ENCODE results near the gene MTRFR. TPM values are rescaled to one million over a fixed set of nuclear protein-coding genes. Genes with fewer than 3 reads are reported as not detected.

The MTRFR gene
- polyA plus RNA-seq, 1 of the 3 experiments (the other 2 are of a cell fraction): 6.6 TPM

GRCh38 chr12:123229051-123229450, 4.2 kb upstream of the MTRFR start:
- Histone ChIP-seq H3K4me2 (0 out of 2 replicates have a peak overlapping the region, but pooled peaks have one; percentile 25), H3K4me3 (ENCODE audit: low read depth in 2 of 2, low read length in 1 of 2) (no peak overlapping the region)

GRCh38 chr12:123231931-123232330, 1.3 kb upstream of the MTRFR start:
- peaks cover 92% of the 10 kb centered on the region for H3K79me2 ChIP-seq (ENCODE audit: insufficient read depth)
- ChIA-PET POLR2A (interaction anchor here (0.9 to 2.3 kb wide), 8 partner anchors 9 to 731 kb away, joined by 3 to 47 read pairs (median 4); partner anchors contain the start of genes EIF2B1, GTF2H3 and ZCCHC8), CTCF (interaction anchor here (1.2 to 8.6 kb wide), 5 partner anchors 9 to 371 kb away, joined by 3 to 88 read pairs (median 5); partner anchors contain the start of gene PITPNM2)
- no peak for DNase-seq
- H2AFZ ChIP-seq (ENCODE audit: low read depth): peak overlapping the region; percentile 93
- H3K36me3 ChIP-seq (replicated peaks in 1 of 2; ENCODE audit: control insufficient read depth in 1 of 2, insufficient read depth in 2 of 2, low read length in 1 of 2): peaks cover 0 to 13% of the 10 kb centered on the region in 2 experiments
- H3F3A ChIP-seq (replicated peaks; ENCODE audit: insufficient read depth): no peaks in the 10 kb centered on the region
- peaks cover 4 to 17% of the 10 kb centered on the region in 2 experiments; a peak in 3 of 4 replicates for H3K4me1 ChIP-seq (ENCODE audit: control insufficient read depth in 1 of 2, insufficient read depth in 2 of 2, low read depth in 1 of 2, low read length in 1 of 2)
- peak overlapping the region; percentile 76 to 83; a peak in 3 of 4 replicates for H3K27ac ChIP-seq (ENCODE audit: low read depth in 2 of 2, low read length in 1 of 2)
- no peaks in the 10 kb centered on the region for H3K27me3 ChIP-seq (ENCODE audit: insufficient read depth)
- H3K4me3 ChIP-seq (ENCODE audit: low read depth in 2 of 2, low read length in 1 of 2): peak overlapping the region; percentile 76 to 79
- H3K9me3 ChIP-seq: no peaks in the 10 kb centered on the region
- H3K9ac ChIP-seq: peak overlapping the region; percentile 90
- H3K9me2 ChIP-seq: no peaks in the 10 kb centered on the region
- H3K4me2 ChIP-seq: peak overlapping the region; percentile 81
- TF ChIP-seq POLR2AphosphoS5 (IDR thresholded peaks at IDR 0.05; ENCODE audit: low read depth, low read length) (no peak), CTCF (IDR thresholded peaks at IDR 0.05) (no peak), JUND (IDR thresholded peaks at IDR 0.05) (no peak)
- WGBS (ENCODE audit: low lambda C conversion rate): 22% methylated on average over 5 of the region's 5 CpGs
- no peaks in the 10 kb centered on the region for H4K20me1 ChIP-seq (ENCODE audit: insufficient read depth)

More at GRCh38 chr12:123229051-123229450, 4.2 kb upstream of the MTRFR start:
- no peak overlapping the region for H3K27ac ChIP-seq (ENCODE audit: low read depth in 2 of 2, low read length in 1 of 2)
- DNase-seq: no peak
- no peak overlapping the region for H3K9ac ChIP-seq
- no peaks in the 10 kb centered on the region for H4K20me1 ChIP-seq (ENCODE audit: insufficient read depth)
- CTCF ChIA-PET: interaction anchor here (0.8 to 2.6 kb wide), 2 partner anchors 9 to 39 kb away, joined by 3 to 20 read pairs; no protein-coding TSS in a partner anchor
- no peaks in the 10 kb centered on the region for H3F3A ChIP-seq (replicated peaks; ENCODE audit: insufficient read depth)
- TF ChIP-seq EZH2phosphoT487 (IDR thresholded peaks at IDR 0.05; ENCODE audit: borderline replicate concordance, low read depth) (no peak), FOSL2 (IDR thresholded peaks at IDR 0.05; ENCODE audit: borderline replicate concordance, low read depth) (no peak), SIN3A (IDR thresholded peaks at IDR 0.05; ENCODE audit: borderline replicate concordance, low read depth, low read length) (no peak), JUND (IDR thresholded peaks at IDR 0.05) (no peak), RXRA (IDR thresholded peaks at IDR 0.05; ENCODE audit: borderline replicate concordance, low read depth) (no peak), TAF1 (IDR thresholded peaks at IDR 0.05; ENCODE audit: borderline replicate concordance, low read depth, low read length) (no peak), MEF2A (IDR thresholded peaks at IDR 0.05; ENCODE audit: borderline replicate concordance, low read depth) (no peak), FOXM1 (IDR thresholded peaks at IDR 0.05; ENCODE audit: low read depth) (no peak), GABPA (IDR thresholded peaks at IDR 0.05; ENCODE audit: low read depth) (no peak), SMC3 (IDR thresholded peaks at IDR 0.05; ENCODE audit: low read depth, low read length) (no peak), MAX (IDR thresholded peaks at IDR 0.05; ENCODE audit: low read depth) (no peak)
- POLR2A ChIA-PET: no interaction called here
- H3K4me1 ChIP-seq (ENCODE audit: control insufficient read depth in 1 of 2, insufficient read depth in 2 of 2, low read depth in 1 of 2, low read length in 1 of 2): peaks cover 4 to 13% of the 10 kb centered on the region in 2 experiments; a peak in 3 of 4 replicates
- H3K27me3 ChIP-seq (ENCODE audit: insufficient read depth): no peaks in the 10 kb centered on the region
- H3K9me3 ChIP-seq: no peaks in the 10 kb centered on the region
- peaks cover 0 to 22% of the 10 kb centered on the region in 2 experiments for H3K36me3 ChIP-seq (replicated peaks in 1 of 2; ENCODE audit: control insufficient read depth in 1 of 2, insufficient read depth in 2 of 2, low read length in 1 of 2)
- H3K79me2 ChIP-seq (ENCODE audit: insufficient read depth): peaks cover 89% of the 10 kb centered on the region
- H3K9me2 ChIP-seq: no peaks in the 10 kb centered on the region
- 0 out of 2 replicates have a peak overlapping the region, but pooled peaks have one; percentile 27 for H2AFZ ChIP-seq (ENCODE audit: low read depth)
- 94% methylated on average over 3 of the region's 3 CpGs for WGBS (ENCODE audit: low lambda C conversion rate)
